ENCODE measurements around the gene RPS2.

DNA sequence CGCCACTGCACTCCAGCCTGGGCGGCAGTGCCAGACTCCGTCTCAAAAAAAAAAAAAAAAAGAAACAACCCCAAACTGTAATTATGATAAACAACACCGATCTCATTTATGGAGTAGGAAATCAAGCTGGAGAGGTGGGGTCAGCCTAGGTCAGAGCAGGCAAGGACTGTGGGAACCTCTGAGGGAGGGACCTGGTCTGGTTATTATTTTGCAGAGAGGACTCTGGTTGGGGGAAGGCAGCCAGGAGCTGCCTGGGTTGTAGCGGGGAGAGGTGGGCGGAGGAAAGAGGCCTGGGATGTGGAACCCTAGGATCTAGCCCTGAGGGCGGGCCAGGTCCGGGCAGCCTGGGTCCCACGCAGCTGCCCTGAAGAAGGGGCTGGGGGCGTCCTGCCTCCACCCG is 35.5 kb downstream of the RPS2 start:
- TF ChIP-seq, protein P1, sequence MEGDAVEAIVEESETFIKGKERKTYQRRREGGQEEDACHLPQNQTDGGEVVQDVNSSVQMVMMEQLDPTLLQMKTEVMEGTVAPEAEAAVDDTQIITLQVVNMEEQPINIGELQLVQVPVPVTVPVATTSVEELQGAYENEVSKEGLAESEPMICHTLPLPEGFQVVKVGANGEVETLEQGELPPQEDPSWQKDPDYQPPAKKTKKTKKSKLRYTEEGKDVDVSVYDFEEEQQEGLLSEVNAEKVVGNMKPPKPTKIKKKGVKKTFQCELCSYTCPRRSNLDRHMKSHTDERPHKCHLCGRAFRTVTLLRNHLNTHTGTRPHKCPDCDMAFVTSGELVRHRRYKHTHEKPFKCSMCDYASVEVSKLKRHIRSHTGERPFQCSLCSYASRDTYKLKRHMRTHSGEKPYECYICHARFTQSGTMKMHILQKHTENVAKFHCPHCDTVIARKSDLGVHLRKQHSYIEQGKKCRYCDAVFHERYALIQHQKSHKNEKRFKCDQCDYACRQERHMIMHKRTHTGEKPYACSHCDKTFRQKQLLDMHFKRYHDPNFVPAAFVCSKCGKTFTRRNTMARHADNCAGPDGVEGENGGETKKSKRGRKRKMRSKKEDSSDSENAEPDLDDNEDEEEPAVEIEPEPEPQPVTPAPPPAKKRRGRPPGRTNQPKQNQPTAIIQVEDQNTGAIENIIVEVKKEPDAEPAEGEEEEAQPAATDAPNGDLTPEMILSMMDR (IDR thresholded peaks at IDR 0.05): no peak
- no peak for TF ChIP-seq ZFX (IDR thresholded peaks at IDR 0.05; ENCODE audit: borderline replicate concordance)
